ENCODE measurements around the gene ITK. TPM values are rescaled to one million over a fixed set of nuclear protein-coding genes. Genes with fewer than 3 reads are reported as not detected.
"Not testable (repeated sequence)": the region's sequence is repeated elsewhere in the genome, so short reads cannot be mapped to it uniquely, and the experiment has no call there.

Gene ITK
- polyA plus RNA-seq, 12 donors, result 0.15 to 1.4 (median 0.28) TPM; not detected in 3

DNA sequence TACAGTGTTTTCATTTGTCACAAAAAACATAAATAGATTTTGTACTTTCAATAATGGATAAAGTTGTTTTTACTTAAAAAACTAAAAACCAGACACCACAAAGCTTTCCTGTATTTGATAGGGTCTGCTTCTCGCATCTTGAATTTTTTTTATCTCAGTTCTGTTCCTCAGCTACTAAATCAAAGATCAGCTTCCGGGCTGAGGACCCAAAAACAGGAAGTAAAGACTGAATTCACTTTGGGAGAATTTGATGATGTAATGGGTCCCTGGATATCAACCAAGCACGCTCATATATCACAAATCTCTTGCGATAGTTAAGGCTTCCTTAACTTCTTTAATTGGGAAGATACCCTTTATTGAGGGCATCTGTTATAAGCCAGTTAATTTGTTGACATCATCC, 24.1 kb downstream of the ITK start:
- no peak for DNase-seq

DNA sequence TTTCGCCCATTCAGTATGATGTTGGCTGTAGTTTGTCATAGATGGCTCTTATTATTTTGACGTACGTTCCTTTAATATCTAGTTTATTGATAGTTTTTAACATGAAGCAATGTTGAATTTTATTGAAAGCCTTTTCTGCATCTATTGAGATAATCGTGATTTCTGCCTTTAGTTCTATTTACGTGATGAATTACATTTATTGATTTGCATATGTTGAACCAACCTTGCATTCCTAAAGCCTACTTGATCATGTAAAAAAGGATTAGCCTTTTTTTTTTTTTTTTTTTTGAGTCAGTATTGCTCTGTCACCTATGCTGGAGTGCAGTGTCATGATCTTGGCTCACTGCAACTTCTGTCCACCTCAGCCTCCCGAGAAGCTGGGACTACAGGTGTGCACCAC, 25.1 kb downstream of the ITK start:
- no peak for DNase-seq

DNA sequence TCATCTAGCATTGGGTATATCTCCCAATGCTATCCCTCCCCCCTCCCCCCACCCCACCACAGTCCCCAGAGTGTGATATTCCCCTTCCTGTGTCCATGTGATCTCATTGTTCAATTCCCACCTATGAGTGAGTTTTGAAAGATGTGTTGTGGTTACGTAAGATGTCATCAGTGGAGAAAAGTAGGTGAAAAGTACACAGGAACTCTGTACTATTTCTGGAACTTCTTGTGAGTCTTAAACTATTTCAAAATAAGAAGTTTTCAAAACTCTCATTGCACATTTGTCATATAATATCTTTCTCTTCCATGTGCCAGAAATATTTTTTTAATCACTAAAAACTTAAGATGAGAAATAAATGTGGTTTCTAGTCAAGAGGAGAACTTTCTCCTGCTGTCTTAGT, 30.0 kb downstream of the ITK start:
- not testable (repeated sequence) for DNase-seq

DNA sequence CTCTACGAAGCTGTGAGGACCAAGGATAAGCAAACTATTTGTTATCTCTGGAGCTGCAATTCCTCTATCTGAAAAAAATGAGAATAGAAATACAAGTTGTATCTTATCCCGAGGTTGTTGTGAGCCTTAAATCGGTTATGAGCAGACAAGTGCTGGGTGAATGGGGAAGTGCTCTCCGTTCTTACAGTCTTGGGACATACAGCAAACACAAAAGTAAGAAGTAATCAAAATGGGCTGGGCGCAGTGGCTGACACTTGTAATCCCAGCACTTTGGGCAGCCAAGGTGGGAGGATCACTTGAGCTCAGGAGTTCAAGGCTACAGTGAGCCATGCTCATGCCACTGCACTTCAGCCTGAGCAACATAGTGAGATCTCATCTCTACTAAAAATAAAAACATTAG, 31.7 kb downstream of the ITK start:
- no peak for DNase-seq

DNA sequence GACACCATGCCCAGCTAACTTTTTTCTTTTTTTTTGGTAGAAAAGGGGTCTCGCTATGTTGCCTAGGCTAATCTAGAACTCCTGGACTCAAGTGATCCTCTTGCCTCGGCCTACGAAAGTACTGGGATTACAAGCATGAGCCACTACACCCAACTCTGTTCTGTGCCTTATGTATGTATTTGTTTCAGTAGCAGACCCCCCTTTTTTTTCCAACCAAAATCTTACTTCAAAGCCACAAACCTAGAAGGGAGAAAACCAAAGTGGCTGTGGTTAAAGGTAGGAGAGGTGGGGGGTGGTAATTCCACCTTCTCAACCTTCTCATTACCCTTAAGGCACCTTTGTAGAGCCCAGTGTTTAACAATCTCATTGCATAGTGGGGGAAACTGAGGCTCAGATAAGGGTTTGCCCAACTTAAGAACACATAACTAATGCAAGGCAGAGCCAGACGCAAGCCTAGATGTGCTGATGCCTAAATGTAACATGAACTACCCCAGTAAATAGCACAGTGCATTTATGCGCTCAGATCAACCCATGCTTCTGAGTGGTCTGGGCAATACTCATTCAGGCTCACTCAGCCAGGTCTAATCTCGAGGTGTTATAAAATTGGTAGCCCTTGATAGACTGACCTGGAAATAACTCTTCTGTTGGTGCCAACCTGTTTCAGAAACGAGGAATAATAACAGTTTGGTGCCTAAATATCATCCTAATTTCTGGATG, 33.0 kb downstream of the ITK start:
- no peak for DNase-seq

DNA sequence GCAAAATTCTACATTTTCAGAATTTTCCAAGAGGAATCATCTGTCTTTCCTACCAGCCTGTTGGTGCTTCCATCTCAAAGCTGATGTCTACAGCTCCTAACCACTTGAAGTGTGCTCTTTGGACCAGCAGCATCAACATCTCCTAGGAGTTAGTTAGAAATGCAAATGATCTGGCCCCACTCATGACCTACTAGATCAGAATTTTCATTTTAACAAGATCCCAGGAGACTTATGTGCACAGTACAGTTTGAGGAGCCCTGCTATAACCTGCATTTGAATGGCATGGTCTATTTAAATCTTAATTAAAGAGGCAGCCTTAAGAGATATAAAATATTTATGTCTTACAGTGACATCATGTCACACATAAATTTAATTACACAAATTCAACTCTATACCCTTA, 33.8 kb downstream of the ITK start:
- DNase-seq, result no peak

DNA sequence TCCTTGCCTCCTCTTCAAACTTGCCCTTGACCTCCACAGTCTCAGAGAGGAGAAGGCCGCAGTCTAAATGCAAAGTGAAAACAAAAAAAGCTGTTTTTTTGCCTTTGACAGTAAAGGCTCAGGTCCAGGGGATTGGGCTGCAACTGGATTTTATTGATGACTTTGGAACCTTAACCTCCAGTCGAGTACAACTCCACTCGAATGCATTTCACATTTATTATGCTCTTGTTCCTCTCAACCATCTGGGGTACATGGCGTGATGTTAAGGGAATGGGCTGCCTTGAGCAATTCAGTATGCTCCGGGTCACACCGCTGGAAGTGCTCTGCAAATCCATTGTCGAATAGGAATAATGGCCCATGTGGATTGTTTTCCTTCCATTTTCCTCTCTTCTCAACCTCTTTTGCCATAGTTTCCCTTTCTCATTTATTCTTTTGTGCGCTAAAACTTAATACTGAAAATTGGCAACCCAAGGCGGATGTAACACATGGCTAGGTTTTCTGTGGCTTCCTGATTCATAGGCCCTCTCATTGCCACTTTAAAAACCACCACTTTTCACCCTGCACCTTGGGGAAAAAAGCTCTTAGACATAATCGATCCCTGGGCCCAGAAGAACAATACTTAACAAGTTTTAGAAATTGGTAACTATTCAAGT, 34.3 kb downstream of the ITK start:
- no peak for DNase-seq

DNA sequence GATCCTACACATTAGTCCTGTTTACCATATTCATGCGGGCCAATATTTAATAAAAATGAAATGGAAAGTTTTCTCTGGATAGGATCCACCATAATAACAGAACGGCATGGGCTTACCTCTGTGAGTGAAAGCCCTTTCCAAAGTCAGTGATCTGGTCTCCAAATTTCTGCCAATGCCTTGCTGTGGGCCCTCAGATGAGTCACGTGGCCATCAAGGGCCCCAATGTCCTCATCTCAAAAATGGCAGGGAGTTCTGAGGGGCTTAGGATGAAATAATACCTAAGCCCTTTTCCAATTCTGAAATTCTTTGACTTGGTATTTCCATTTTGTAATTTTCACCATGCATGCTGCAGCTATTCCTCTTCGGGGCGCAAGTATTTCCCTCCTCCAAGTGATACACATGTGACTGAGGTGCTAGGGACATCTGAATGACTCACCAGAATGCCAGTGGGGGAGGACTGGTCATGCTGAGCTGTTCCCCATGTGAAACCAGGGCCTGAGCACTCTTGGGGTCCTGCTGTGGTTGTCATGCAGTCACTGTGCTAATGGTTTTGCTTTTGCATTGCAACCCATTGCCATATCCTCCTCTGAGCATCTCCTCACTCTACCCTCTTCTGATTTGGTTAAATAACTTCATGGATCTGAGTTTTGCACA, 35.0 kb downstream of the ITK start:
- no peak for DNase-seq

DNA sequence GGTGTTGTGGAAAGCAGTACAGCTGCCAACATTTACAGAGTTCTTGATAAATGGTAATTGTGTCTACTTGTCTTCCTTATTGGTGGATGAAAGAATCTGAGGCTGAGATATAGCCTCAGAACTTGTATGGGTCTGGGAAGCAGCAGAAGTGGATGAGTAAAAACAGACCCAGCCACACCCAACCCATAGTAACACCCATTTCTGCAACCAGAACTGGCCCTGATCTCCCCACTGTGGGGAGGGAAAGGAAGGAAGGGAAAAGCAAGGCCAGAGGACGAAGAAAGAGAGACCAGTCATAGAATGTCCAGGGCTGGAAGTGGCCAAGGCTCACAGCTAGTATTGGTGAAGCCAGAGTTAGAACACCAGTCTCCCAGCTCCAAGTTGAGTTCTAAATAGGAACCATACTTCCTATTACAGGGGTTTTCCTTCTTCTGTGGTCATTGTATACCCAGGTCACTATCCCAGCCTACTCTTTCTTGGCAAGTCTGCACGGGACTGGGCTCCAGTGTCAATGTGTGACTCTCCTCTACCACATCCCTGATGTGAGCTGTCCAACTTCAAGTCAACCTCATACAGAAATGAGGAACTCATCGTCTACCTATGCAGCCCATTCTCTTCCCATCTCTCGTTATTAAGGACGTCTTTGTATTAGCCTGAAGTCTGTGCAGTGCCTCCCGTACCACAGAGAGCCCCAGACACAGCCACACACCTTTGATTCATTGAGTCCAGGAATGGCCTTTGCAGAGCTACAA, 35.9 kb downstream of the ITK start:
- no peak for DNase-seq

DNA sequence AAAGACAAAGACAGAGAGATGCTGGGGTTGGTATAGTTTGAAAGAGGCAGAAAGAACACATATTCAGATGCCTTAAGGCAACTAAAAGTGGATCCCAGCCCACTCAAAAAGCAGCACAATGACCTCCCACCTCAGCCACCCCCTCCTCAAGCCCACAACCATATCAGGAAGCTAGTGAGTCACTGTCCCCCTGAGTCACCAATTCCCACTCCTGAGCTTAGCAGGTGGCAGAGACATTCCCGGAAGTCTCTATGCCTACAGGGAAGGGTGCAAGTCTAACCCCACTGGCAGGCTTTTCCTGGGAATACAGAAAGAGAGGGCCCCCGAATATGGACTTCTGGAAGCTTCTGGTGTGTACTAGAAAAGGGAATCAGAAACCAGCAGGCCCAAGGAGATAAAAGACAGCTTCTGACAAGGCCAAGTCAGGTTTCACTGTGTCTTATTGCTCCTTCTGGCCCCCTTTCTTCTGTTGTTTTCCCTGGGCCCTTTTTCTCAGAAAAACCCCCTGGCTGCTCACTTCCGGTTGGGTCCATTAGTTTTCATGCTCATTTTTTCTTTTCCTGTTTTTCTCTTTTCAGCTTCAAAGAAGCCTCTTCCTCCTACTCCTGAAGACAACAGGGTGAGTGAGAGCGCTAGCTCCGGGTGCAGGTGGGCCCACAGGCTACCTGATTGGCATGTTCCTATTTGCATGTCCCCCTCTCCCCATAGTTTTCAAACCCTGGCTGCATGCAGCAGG, 36.8 kb downstream of the ITK start:
- no peak for DNase-seq

DNA sequence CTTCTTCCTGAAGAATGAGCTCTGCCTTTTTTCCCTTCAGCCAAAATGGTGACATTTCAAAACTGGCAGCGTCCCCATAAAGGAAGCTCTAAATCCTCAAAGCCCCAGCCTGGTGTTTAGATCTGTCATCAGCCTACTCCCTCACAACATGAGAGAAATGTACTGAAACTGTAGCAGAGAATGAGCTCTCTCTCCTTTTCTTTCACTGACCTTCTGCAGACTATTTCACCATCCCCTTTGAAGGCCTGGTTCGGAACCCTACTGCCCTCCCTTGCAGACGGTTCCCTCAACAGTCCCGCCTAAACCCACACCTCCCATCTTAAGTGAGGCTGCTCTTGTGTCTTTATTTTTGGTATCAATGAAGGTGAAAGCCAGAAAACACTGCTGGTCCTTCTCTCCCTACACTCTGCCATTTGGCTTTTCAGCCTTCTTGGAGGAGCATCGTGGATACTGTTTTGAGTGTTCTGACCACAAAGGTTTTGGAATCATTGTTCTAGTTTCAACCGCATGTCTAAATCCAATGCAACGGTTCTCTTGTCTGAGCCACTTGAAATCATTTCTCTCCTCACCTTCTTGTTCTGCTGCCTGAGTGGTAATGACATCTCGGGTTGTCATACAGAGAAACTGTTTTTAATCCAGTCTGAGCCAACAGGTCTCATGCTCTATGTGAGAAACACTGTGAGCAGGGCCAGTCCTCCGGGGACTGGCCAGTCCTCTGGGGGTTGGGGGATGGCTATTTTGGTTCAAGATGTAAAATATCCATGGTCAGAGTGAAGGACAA, 39.0 kb downstream of the ITK start:
- DNase-seq, result no peak

DNA sequence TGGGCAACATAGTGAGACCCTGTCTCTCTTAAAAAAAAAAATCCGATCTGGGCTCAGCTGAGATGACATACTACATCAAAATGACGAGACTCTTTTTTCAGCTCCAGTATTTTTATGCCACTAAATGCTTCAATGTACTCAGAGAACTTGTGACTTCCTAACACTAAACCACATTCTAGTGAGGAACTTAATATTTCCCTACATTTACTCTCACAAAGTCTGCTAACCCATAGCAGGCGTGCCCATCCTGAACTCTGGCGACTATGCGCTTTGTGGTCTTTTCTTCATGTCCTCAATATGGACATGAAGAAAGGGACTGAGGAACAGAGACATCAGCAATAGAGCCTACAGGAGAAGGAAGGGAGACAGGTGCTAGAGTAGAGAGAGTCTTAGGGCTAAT, 41.3 kb downstream of the ITK start:
- no peak for DNase-seq

DNA sequence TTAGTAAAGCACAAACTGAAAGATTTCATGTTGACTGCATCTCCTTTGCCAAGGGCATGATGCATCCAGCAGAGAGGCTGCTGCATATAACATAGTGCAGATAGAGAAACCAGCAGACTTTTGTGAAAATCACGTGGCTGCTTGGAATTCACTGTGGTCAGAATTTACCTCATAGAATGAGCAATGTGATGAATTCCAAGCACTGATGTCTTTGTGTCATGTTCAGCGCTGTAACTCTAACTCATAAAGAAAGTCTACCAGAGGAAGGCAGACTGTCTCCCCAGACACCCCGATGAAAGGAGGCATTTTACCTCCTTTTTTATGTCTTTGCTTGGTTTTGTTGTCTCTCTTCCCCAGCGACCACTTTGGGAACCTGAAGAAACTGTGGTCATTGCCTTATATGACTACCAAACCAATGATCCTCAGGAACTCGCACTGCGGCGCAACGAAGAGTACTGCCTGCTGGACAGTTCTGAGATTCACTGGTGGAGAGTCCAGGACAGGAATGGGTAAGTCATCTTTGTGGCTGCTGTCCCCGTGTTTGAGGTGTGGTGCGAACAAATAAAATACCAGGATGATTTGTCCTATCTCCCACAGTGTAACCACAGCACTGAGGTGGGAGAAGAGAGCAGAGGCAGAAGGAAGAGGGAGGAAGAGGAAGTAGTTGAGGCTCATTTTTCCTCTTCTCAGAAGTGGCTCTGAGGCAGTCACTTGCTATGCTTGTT, 42.0 kb downstream of the ITK start:
- no peak for DNase-seq

DNA sequence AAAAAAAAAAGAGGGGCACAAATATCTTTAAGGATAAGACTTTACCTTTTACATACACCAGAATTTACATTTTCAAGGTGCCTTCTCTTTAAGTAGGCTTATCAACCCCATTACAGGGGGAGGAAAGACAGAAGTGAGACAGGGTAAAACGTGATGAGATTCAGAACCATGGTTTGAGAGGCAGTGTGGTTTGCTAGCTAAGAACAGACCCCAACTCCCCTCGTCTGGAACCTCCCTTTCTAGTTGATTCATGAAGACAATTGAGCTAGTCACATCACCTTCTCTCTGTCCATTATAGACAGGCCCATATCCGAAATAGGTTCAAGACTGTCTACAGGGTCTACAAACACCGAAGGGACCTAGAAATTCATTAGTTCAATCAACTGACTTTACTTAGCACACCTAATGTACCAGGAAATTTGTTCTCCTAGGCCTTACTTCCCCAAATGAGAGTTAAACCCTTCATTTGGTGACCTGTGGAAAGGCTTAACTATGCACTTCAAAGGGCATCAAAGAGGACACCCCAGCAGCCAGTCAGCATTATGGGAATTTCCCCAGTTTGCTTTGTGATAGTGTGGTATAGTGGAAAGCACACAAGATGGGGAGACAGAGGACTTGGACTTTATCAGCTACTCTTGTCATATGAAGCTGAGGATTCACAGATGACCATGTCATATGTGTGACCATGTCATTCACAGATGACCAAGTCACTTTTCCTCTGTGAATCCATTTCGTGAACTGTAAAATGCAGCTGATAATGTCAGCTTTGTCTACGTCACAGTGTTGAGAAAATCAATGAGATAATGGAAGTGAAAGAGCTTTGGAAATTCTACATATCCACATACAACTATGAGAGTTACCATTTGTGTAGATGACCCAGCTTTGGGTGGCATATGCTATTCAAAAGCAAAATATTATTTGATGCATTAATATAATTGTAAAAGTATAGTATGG, 45.1 kb downstream of the ITK start:
- DNase-seq, result no peak

DNA sequence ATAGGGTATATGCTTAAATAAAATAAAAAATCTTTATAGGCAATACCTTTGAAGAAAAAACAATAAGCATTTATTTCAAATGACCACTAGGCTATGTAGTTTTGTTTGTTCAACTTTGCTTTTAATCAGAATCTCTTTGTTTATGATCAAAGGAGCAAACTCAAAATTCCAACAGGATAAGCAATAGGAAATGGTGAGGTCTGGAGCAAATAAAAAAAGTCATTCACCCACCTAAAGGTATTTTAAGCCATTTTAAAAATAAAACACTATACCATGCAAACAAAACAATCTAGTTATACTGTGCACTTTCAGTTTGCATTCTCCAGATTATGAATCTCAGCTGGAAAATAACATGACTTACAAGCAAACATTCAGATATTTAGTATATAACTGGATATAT, 50.0 kb downstream of the ITK start:
- DNase-seq, result no peak

DNA sequence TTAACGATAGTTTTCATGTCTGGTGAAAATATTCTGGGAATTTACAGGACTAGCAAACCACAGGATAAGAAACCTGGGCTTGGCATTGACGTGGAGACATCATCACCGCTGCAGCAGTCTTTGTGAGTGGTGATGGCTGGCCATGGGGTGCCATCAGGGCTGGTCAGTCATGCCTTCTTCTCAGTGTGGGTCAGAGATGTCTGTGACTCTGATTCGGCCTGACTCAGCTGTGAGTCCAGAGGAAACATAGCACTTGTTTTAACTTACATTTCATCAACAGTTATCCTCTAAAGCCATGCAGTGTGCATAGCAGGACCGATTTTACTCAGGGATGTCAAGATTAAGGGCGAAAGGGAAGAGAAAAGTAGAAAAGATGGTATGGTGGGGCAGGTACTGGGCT, 52.1 kb downstream of the ITK start:
- no peak for DNase-seq

DNA sequence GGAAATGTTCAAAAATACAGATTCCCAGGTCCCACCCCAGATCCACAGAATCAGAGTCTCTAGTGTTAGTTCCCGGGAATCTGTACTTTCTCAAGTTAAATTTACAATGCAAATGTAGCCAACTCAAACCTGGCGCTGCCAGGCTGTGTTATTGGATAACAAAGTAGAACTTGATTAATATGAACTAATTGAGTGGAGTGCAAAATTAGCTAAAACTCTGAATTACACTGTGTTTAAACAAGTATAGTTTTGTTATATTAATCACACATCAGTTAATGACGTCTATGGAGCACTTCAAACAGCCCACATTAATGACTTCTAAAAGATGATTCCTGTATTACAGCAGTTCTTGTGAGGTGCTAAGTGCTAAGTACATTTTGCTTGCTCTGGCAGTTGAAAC, 52.9 kb downstream of the ITK start:
- no peak for DNase-seq

DNA sequence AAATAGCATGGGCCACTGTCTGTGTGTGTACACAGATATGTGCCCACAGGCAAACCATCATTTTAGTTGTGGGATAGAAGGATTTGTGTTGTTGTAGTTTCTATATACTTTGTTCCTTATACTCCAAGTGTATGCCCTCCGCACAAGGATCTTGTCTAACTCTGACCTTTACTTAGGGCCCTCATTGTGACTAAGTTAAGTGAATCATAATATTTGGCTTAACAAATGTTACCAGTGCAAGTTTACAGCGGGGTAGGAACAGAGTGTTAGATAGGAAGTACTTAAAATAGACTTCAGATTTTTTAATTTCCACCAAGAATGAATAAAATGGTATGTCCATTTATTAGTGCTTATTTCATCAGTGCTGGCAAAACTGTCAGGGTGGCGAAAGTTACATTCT, 55.8 kb downstream of the ITK start:
- no peak for DNase-seq

DNA sequence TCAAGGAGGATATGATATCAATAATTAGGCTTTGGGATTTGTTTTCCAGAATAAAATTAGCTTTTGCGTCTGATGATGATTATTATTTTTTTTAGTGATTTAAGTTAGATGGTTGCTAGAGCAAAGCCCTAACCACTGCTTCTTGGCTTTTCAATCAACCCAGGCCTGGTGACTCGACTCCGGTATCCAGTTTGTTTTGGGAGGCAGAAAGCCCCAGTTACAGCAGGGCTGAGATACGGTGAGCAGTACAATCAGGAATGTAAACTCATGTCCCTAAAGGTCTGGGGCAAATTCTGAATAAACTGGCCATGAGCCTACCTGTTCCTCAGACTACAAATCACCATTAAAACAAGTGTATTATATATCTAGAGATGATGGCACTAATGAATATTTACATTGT, 60.8 kb downstream of the ITK start:
- DNase-seq, result no peak
